Left renal cortex interstitium (tissue), 4 donors: ENCODE measurements around the gene NLN. TPM values are rescaled to one million over a fixed set of nuclear protein-coding genes. Genes with fewer than 3 reads are reported as not detected.
"Not testable (repeated sequence)": the region's sequence is repeated elsewhere in the genome, so short reads cannot be mapped to it uniquely, and the experiment has no call there.

Experiments
- DNase-seq, 4 donors: peaks; one replicate each; pipeline ENCODE4 v3.0.0-alpha.2; 2013; ENCODE audit warnings: low read depth in 4 of 4, low spot score in 2 of 4, missing footprints in 1 of 4
- polyA plus RNA-seq, 4 donors: library from polyadenylated mRNA; unstranded; fragments of 120-200 nt; gene quantifications; one replicate each; pipeline ENCODE4 v1.2.1, GENCODE V29; 2013; ENCODE audit not compliant: insufficient read length in 4 of 4

Gene NLN
- polyA plus RNA-seq, 4 donors = 32.1 to 36.5 (median 36.1) TPM

GRCh38 chr5:65805089-65805488 is 83.1 kb downstream of the NLN start:
- DNase-seq = no peak

DNA sequence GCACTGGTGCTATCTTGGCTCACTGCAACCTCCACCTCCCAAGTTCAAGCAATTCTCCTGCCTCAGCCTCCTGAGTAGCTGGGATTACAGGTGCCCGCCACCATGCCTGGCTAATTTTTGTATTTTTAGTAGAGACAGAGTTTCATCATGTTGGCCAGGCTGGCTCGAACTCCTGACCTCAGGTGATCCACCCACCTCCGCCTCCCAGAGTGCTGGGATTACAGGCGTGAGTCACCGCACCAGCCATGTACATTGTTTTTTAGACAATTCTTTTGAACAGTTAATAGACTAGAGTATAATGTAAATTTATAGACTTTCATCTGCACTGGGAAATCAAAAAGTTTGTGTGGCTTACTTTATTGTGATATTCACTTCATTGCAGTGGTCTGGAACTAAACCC is 85.5 kb downstream of the NLN start:
- not testable (repeated sequence) for DNase-seq

DNA sequence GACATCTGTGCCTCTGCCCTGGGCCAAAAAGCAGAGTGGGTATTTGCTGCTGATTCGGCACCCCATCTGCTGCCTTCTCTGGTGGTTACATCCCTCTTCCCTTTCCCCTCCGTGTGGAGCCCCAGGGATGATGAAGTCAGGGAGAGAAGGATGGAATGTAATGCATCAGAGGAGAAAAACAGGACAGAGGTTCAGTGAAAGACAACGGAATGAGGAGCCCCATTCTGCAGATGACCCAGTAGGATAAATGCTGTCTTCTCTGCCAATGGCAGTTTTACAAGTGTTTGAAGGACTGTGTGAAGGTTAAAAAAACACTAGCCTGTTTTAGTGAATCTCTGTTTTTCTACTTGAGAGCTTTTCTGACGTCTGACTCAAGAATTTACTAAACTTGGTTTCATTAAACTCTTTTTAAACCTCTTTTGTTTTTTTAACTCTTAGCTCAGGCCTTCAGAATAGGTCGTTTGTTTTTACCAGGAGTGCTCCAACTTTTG is 86.3 kb downstream of the NLN start:
- no peak for DNase-seq

GRCh38 chr5:65808818-65809217 is 86.8 kb downstream of the NLN start:
- DNase-seq = no peak

DNA sequence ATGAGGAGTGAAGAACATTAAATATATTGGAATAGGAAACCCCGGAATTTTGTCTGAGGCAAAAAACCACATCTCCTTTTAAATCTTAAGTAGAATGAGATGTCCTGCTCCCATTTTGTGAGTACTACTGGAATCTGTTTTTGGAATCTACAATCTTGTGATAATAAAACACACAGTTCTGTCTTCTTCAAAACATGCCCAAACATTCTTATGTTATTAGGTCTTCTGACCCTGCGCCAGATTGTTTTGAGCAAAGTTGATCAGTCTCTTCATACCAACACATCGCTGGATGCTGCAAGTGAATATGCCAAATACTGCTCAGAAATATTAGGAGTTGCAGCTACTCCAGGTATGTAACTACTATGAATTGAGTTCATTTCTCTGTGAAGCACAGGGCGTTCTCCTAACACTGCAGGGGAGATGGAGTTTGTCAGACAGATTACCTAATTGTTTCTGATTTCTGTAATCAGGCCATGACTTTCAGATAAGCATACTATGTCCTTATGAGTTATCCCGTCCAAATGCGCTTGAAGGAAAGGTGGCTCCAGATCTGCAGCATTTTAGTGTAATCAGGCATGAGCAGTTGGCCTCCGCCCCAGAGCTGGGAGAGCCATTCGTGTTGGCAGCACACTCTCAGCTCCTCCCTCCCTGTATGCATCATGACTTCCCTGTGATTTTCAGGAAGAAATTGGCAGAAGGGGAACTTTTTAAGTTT is 88.0 kb downstream of the NLN start:
- DNase-seq = no peak

DNA sequence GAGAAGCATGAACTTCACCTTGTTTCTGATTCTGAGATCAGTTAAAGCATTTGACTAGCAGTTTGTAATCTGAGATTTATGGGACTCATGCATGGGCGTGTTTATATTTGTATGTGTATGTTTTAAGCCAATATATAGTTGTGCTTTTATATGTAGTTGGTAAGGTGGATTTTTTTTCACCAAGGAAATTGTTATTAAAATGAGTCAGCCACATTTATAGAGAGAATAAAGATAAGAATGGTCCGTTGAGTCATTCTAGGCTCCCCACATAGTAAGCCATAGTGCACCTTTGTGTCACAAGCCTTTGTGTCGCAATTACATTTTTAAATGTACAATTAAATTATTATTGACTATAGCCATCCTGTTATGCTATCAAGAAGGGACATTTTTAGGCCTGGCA is 89.0 kb downstream of the NLN start:
- DNase-seq = no peak

GRCh38 chr5:65811885-65812284 is 89.9 kb downstream of the NLN start:
- no peak for DNase-seq

- DNase-seq = no peak
These were observed 90.6 kb downstream of the NLN start for GRCh38 chr5:65812648-65813047.

DNA sequence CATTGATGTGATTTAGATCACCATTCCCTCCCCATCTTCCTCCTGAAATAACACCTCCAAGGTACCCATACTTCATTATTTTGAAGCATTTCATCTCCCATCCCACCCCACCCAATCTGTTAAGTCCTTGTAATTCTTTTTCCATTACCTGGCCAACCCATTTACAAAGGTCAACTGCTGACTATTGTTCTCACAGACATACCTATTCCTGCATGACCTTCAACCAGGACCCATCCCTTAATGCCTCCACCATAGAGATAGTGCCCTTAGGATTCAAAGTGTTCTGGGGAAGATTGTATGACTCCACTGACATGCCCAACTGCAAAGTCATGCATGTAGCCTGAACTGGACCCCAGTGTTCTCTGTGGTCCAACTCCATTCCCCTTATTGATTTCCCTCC is 91.2 kb downstream of the NLN start:
- DNase-seq = no peak

- no peak for DNase-seq
These were observed 93.2 kb downstream of the NLN start for GRCh38 chr5:65815161-65815560.

DNA sequence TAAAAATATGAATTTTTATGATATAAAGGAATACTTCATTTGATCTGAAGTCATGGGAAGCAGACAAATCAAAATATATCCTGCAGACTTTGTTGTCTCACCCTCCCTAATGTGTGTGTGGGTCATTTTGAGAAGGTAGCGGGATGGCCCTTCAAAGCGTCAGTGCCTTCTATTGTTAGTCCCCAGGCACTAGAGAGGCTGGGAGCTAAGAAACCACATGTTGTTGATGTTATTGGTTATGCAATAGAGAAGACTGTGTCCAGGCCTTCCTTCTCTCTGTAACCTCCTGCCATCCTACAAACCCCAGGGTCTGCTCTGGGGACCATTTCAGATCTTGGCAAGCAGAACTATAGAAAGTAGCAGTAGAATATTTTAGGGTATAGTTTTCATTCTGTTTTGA is 94.7 kb downstream of the NLN start:
- no peak for DNase-seq

- no peak for DNase-seq
These were observed 95.9 kb downstream of the NLN start for GRCh38 chr5:65817931-65818330.

GRCh38 chr5:65818592-65818991 is 96.6 kb downstream of the NLN start:
- no peak for DNase-seq

GRCh38 chr5:65819215-65819904 is 97.4 kb downstream of the NLN start:
- no peak for DNase-seq

- DNase-seq = no peak
These were observed 97.9 kb downstream of the NLN start for GRCh38 chr5:65819905-65820240.

GRCh38 chr5:65820373-65820772 is 98.4 kb downstream of the NLN start:
- DNase-seq = no peak

- no peak for DNase-seq
These were observed 100.0 kb downstream of the NLN start for GRCh38 chr5:65821966-65822365.

DNA sequence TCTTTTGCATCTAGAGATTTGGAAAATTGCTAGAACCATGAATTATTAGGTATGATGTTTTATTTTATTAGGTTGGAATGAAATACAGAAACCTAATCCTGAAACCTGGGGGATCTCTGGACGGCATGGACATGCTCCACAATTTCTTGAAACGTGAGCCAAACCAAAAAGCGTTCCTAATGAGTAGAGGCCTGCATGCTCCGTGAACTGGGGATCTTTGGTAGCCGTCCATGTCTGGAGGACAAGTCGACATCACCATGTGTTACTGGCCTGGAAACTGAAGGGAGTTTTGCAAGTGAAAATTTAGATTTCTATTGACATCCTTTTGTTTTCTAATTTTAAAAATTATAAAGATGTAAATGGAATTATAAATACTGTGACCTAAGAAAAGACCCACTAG is 100.7 kb downstream of the NLN start:
- DNase-seq = no peak

DNA sequence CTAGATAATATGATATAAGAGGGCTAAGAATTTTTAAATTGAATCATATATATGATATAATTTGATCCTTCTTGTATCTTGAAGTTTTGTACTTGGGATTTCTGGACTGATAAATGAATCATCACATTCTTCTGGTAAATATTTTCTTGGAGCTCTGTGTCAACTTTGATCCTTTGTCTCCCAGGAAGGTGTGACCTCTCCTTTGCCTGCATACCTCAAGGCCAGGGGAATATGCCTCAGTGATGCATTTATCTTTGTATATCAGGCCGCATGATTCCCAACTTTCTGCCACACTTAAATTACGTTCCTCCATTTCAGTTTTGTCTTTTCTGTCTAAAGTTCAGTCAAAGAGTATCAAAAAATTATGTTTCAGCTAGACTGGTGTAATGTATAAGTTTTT is 101.2 kb downstream of the NLN start:
- DNase-seq = no peak

DNA sequence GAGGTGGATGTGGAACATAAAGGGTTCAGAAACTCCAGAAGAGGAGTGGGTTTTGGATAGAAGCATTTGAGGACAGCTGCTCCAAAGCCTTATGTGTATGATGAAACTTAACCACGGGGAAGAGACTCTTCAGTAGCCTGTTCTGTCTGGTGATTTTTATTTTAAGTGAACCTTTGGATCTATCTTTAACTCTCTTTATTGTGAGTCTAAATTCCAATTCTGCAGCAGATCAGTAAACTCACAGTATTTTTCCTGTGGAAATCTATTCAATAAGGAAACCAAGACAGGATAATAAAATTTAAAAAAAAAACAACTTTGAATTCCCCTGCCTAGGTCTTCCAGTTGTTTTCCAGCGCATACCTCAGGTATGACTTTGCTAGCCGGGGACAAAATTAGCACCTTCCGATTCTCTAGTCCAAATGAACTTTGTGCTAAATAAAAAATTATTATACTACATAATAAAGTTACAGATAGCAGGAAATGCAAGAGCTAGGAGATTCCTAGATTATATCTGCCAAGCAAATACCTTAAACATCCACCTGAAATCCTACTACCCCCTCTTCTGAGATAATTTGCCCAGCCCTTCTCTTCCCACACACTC is 101.9 kb downstream of the NLN start:
- DNase-seq = no peak

- DNase-seq = no peak
These were observed 103.7 kb downstream of the NLN start for GRCh38 chr5:65825408-65826328.
